HG03108 (cell line): ENCODE results near the gene ANKZF1.
A peak's percentile ranks its signal among the peaks of the same experiment; 100 is the strongest.
"Not testable (repeated sequence)": the region's sequence is repeated elsewhere in the genome, so short reads cannot be mapped to it uniquely, and the experiment has no call there.

ENCODE experiments used
- ATAC-seq: cut with Tn5 transposase; IDR thresholded peaks from one replicate; pipeline ENCODE4 v1.9.1; 2021; ENCODE audit warnings: moderate library complexity; ENCODE audit not compliant: unreplicated experiment

Gene ANKZF1, protein sequence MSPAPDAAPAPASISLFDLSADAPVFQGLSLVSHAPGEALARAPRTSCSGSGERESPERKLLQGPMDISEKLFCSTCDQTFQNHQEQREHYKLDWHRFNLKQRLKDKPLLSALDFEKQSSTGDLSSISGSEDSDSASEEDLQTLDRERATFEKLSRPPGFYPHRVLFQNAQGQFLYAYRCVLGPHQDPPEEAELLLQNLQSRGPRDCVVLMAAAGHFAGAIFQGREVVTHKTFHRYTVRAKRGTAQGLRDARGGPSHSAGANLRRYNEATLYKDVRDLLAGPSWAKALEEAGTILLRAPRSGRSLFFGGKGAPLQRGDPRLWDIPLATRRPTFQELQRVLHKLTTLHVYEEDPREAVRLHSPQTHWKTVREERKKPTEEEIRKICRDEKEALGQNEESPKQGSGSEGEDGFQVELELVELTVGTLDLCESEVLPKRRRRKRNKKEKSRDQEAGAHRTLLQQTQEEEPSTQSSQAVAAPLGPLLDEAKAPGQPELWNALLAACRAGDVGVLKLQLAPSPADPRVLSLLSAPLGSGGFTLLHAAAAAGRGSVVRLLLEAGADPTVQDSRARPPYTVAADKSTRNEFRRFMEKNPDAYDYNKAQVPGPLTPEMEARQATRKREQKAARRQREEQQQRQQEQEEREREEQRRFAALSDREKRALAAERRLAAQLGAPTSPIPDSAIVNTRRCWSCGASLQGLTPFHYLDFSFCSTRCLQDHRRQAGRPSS

DNA sequence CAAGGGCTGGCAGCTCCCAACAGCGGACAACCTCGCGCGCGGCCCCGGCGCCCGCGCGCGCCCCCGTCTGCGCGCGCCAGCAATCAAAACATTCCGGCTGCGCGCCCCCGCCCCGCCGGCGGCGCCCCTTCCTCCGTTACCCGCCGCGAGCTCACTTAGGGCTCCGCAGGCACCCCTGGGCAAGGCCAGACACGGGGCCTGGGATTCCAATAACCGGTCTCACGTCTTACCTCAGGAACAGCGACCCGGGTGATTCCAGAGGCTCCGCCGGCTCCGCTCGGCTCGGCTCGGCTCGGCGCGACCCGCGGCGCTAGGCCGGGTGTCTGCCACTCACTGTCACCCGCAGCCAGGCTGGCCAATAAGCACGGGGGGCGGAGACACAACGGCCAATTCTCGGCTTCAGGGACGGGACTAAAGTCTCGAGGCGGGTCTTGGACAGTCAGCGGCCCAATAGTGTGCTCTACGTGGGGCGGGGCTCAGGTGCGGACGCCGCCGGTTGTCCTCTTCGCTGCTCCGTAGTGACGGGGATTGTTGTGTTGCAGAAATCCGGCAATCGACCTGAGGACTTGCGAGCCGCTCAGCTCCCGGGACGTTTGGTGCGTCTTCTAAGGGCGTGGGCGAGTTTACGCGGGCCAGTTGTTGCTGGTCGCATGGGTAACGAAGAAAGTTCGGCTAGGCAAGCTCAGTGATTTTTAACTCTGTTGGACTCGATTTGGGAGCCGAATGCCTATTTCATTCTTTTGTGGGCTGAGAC lies at the start of gene ANKZF1, which contains the start of gene ATG9A:
TSS of gene ANKZF1 (plus strand) at position 502 of the 754 bp plus-strand sequence. CDS start 452 bp downstream, outside the sequence.
TSS of gene ATG9A (minus strand) at position 332 of the 754 bp plus-strand sequence. CDS start 1,612 bp downstream, outside the sequence.
- peak; percentile 97 for ATAC-seq

DNA sequence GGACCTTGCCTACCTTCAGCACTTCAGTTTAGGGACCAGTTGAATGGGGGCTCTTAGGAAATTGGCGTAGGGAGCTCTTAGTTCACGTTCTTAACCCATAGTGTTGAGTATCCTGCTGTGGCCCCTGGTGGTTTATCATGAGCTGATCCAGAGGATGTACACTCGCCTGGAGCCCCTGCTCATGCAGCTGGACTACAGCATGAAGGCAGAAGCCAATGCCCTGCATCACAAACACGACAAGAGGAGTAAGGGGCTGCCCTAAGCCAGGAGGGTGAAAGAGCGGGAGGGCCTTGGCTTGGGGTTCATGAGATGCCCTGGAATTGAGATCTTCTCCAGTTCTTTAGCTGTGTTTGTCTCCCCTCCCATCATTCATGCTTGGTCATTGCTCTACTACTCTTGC lies 48.6 kb upstream of the ANKZF1 start:
- no peak for ATAC-seq

DNA sequence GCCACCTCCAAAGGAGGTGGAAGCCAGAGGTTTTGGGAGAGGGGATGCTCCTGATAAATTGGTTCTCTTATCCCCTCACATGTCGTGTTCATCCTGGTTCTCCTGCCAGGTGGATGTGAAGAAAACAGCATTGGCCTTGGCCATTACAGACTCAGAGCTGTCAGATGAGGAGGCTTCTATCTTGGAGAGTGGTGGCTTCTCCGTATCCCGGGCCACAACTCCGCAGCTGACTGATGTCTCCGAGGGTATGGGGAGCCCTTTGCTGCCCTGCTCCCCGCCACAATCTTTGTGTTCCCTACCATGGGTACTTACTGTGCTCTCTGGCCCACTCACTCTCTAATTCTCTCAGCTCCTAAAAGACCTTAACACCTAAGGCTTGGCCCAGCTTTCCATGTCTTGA lies 48.1 kb upstream of the ANKZF1 start:
- no peak for ATAC-seq

DNA sequence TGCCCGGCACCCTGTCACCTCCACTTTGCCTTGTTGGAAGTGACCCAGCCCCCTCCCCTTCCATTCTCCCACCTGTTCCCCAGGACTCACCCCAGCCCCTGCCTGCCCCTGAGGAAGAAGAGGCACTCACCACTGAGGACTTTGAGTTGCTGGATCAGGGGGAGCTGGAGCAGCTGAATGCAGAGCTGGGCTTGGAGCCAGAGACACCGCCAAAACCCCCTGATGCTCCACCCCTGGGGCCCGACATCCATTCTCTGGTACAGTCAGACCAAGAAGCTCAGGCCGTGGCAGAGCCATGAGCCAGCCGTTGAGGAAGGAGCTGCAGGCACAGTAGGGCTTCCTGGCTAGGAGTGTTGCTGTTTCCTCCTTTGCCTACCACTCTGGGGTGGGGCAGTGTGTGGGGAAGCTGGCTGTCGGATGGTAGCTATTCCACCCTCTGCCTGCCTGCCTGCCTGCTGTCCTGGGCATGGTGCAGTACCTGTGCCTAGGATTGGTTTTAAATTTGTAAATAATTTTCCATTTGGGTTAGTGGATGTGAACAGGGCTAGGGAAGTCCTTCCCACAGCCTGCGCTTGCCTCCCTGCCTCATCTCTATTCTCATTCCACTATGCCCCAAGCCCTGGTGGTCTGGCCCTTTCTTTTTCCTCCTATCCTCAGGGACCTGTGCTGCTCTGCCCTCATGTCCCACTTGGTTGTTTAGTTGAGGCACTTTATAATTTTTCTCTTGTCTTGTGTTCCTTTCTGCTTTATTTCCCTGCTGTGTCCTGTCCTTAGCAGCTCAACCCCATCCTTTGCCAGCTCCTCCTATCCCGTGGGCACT lies 47.1 kb upstream of the ANKZF1 start:
- no peak for ATAC-seq

DNA sequence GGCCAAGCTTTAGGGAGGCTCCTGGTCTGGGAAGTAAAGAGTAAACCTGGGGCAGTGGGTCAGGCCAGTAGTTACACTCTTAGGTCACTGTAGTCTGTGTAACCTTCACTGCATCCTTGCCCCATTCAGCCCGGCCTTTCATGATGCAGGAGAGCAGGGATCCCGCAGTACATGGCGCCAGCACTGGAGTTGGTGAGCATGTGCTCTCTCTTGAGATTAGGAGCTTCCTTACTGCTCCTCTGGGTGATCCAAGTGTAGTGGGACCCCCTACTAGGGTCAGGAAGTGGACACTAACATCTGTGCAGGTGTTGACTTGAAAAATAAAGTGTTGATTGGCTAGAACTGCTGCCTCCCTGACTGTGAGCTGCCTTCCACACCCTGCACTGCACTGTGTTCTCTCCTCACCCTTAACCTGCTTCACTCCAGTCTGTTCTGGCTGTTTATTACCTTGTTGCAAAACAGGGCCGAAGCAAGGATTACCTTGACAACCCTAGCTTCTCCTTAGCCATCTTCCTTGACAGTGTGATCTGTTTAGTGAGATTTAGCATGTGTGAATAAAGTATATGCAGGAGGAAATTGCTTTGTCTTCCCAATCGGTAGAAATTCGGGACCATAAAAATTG lies 46.3 kb upstream of the ANKZF1 start:
- no peak for ATAC-seq

DNA sequence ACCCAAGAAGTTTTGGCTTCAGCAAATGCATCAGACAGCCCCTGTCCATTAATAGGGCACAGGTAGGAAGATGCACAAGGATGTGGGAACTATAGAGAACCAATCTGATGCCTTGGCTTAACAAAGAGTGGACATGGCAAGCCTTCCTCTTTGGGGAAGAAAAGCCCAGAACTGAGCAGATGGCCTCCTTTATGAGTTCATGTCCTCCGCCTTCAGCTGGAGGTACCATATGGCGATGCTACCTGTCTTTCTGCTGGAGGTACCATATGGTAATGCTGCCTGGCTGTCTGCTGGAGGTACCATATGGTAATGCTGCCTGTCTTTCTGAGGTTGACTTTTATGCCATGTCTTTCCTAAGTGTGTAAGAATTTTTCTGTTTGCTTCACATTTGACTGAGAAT lies 45.5 kb upstream of the ANKZF1 start:
- ATAC-seq, result no peak

DNA sequence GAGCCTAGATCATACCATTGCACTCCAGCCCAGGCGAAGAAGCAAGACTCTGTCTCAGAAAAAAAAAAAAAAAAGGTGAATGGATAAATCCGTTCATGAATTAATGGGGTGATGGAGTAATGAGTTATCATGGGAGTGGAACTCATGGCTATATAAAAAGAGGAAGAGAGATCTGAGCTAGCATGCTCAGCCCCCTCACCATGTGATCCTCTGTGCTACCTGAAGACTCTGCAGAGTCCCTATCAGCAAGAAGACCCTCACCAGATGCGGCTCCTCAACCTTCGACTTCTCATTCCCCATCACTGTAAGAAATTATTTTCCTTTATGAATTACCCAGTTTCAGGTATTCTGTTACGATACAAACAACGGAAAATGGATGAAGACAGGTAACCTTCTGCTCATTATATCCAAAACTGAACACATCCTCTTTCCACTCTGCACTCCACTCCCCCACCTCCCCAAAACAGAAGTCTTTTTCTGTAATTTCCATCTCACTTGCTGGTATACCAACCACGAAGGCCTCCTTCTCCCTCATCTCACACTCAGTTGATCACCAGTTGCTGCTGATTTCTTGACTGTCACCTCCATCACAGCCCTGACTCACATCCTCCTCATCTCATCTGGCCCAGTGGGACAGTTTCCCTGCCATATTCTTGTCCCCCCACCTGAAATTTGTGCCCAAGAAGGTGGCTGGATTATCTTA lies 42.7 kb upstream of the ANKZF1 start:
- no peak for ATAC-seq

DNA sequence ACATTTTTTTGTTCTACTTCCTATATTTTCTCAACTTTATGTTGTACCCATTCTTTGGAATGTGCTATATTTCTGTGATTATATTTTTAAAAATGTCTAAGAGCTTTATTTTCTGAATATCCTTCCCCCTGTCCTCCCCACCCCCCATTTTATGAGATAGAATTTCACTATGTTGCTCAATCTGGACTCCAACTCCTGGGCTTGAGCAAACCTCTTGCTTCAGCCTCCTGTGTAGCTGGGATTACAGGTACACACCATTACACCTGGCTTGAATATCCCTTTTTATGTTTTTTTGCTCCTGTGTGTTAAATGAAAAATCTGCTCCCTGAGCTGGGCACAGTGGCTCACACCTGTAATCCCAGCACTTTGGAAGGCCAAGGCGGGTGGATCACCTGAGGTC lies 32.2 kb upstream of the ANKZF1 start:
- ATAC-seq, result no peak

DNA sequence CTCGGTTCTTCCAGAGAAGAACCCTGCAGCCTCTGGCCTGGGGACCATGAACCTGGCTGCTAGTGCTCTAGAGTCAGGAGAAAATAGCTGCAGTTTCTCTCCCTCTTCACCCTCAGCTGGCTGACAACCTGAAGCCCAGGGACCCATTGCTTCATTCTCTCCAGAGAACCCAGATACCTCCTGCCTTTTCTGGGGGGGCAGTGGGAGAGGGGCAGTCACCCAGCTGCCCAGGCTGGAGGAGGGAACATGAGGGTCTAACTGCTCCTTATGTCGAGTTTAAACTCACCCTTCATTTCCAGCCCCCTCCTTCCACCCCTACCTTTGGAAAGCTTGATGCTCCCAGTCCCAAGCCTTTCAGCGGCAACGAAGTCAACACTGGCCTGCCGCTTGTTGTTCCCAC lies 30.6 kb upstream of the ANKZF1 start:
- no peak for ATAC-seq

DNA sequence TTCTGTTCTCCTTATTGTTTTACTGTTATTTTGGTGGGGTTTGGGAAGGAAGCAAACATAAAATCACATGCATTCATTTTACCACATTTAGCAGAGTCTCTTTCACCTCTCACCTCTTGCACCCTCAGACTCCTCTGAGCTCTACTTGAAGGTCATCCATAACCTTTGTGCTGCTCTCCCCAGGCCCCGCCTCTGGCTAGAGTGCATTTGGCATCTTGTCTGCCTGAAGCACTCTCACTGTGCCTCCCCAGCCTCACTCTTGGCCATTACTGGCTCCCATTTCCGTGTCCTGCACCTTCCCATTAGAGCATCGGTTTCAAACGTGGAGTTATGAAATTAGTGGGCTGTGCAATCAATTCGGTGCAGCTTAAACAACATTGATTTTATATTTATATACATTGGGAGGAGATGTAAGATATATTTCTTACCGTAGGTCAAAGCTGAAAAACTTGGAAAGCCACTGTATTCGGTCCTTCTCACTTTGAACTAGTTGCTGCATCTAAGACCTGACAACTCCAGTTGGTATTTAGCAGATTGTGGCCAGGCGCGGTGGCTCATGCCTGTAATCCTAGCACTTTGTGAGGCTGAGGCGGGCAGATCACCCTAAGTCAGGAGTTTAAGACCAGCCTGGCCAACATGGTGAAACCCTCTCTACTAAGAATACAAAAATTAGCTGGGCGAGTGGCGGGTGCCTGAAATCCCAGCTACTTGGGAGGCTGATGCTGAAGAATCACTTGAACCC lies 30.0 kb upstream of the ANKZF1 start:
- no peak for ATAC-seq

DNA sequence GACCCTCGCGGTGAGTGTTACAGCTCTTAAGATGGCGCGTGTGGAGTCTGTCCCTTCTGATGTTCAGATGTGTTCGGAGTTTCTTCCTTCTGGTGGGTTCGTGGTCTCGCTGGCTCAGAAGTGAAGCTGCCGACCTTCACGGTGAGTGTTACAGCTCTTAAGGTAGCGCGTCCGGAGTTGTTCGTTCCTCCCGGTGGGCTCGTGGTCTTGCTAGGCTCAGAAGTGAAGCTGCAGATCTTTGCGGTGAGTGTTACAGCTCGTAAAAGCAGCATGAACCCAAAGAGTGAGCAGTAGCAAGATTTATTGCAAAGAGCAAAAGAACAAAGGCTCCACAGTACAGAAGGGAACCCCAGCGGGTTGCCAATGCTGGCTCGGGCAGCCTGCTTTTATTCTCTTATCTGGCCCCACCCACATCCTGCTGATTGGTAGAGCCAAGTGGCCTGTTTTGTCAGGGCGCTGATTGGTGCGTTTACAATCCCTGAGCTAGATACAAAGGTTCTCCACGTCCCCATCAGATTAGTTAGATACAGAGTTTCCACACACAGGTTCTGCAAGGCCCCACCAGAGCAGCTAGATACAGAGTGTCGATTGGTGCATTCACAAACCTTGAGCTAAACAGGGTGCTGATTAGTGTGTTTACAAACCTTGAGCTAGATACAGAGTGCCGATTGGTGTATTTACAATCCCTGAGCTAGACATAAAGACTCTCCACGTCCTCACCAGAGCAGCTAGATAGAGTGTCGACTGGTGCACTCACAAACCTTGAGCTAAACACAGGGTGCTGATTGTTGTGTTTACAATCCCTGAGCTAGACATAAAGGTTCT lies 28.9 kb upstream of the ANKZF1 start:
- ATAC-seq, result not testable (repeated sequence)

DNA sequence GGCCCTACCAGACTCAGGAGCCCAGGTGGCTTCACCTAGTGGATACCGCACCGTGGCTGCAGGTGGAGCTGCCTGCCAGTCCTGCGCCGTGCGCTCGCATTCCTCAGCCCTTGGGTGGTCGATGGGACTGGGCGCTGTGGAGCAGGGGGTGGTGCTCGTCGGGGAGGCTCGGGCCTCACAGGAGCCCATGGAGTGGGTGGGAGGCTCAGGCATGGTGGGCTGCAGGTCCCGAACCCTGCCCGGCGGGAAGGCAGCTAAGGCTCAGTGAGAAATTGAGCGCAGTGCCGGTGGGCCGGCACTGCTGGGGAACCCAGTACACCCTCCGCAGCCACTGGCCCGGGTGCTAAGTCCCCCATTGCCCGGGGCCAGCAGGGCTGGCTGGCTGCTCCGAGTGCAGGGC lies 28.3 kb upstream of the ANKZF1 start:
- ATAC-seq, result not testable (repeated sequence)

DNA sequence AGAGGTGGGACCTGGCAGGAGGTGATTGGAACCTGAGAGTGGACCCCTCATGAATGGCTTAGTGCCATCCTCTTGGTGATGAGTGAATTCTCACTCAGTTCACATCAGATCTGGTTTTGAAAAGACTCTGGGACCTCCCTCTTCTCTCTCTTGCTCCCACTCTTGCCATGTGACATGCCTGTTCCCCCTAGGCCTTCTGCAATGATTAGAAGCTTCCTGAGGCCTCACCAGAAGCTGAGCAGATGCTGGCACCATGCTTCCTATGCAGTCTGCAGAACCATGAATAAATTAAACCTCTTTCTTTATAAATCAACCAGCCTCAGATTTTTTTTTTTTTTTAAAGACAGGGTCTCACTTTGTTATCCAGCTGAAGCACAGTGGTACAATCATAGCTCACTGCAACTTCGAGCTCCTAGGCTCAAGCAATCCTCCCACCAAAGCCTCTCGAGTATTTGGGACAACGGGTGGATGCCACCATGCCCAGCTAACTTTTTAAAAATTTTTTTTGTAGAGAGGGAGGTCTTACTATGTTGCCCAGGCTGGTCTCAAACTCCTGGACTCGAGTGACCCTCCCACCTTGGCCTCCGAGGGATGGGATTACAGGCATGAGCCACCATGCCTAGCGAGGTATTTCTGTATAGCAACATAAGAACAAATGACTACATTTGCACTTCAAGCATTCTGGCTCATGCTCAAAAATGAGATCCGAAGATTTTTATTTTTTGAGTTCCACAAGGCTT lies 25.0 kb upstream of the ANKZF1 start:
- no peak for ATAC-seq

DNA sequence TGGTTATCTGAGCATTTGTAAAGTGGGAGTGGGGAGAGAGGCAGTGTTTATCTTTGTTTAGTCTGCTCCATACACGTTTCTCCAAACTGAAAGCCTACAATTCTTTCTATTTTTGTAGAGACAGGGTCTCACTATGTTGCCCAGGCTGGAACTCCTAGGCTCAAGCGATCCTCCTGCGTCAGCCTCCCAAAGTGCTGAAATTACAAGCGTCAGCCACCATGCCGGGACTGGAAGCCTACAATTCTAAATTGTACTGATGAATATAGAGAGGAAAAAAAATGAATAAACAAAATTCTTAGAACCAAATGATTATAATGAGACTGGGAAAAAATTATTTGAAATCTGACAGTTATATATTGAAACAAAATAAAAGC lies 24.5 kb upstream of the ANKZF1 start:
- ATAC-seq, result no peak

DNA sequence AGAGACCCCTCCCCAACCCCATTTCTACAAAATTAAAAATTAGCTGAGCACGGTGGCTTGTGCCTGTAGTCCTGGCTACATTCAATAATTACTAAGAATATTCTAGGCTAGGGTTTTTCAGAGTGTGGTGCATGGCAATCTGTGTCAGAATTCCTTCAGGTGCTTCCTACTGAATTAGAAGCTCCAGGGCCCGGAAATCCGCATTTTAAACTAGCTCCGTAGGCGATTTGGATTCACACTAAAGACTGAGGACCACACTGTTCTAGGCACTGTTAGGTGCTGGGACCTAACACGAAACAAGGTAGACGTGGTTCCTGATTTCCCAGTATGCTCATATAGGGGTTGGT lies 23.7 kb upstream of the ANKZF1 start:
- no peak for ATAC-seq

DNA sequence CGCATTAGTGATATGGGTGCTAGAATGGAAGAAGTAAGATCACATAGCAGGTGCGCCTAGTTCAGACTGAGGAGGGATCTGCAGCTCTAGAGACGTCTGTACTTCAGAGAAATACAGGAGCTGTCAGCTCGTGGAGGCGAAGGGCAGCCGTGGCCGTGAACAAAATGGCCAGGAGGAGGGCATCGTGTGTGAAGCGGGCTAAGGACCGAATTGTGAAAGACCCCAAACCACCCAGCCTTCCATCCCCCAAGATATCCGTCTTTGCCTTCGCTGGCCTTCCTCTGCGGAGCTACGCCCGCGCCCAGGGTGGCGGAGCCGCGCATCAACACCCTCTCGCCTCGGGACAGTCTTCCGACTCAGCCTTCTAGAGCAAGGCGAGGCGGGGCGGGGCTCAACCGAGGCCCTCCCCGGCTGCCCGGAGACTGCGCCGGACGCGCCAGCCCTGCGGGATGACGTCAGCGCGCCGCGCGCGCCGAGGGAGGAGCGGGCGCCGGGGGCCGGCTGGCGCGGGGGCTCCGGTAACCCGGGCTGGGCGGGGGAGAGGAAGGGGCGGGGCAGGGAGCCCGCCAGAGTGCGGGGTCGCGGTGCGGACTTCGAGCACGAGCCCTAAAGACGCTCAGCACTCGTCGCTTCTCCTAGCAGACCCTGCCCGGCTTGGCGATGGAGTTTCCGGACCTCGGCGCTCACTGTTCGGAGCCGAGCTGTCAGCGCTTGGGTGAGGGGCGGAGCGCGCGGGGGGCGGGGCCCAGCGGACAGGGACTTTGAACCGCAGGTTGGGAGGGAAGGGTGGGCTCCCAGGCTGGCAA lies 23.1 kb upstream of the ANKZF1 start, which contains the start of gene ZFAND2B:
TSS of gene ZFAND2B (plus strand) at position 455 of the 806 bp plus-strand sequence. CDS start at position 661, 206 bp downstream.
- peak; percentile 98 for ATAC-seq
